ENCODE results near the gene ACSS1.

The ACSS1 gene

DNA sequence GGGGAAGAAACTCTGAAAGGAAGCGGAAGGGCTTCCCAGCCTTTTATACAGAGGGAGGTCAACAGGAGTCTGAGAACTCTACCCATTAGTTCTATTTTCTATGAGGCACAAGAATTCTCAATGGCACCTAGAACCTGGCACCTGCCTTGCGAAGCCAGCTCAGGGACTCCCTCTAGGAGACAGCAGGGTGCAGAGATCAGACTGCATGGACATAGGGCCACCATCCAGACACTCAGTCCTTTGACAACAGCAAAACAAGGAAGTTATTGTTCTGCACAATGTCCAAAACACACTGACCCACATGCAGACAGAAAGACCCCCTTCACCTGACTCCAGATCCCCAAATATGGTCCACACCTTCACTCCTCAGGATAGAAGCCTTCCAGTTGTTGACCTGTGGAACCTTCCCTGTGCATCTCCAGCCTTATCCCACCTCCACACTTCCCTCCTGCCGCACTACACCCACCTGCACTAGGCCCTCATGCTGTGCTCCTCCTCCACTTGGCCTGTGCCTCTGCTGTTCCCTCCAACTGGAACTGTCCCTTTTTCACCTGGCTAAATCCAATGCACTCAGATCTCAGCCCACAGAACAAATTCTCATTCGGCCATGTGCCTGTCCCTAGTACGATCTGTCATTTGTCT lies 27.8 kb downstream of the ACSS1 start:
- Histone ChIP-seq H3K27ac (ENCODE audit: low read depth, low read length) (no peak overlapping the region), H3K14ac (ENCODE audit: low read length) (no peak overlapping the region), H3K36me3 (ENCODE audit: control insufficient read depth in 1 of 2, insufficient read depth in 2 of 2, low read length in 2 of 2) (no peaks in the 10 kb centered on the region), H3K27me3 (ENCODE audit: insufficient read depth, low read length) (no peaks in the 10 kb centered on the region), H3K79me1 (ENCODE audit: low read length) (no peaks in the 10 kb centered on the region), H3K4me1 (ENCODE audit: control insufficient read depth in 1 of 2, insufficient read depth in 2 of 2, low read length in 2 of 2) (no peaks in the 10 kb centered on the region), H4K12ac (ENCODE audit: low read depth, low read length) (no peak overlapping the region), H3K4ac (ENCODE audit: low read depth, low read length) (no peak overlapping the region), H3K9me3 (ENCODE audit: insufficient read depth, low read depth, low read length) (peaks cover 6% of the 10 kb centered on the region), H3K79me2 (ENCODE audit: control insufficient read depth, insufficient read depth, low read length, poor library complexity) (no peaks in the 10 kb centered on the region), H3K18ac (ENCODE audit: low read length) (no peak overlapping the region), H4K91ac (ENCODE audit: low read depth, low read length) (no peak overlapping the region), H3K4me3 (ENCODE audit: low read depth, low read length) (no peak overlapping the region), H3K4me2 (ENCODE audit: low read length) (no peak overlapping the region), H2BK5ac (ENCODE audit: low read depth, low read length, poor library complexity) (no peak overlapping the region), H2BK120ac (ENCODE audit: insufficient read depth, low read length, poor library complexity) (no peak overlapping the region), H2AK5ac (ENCODE audit: low read length) (no peak overlapping the region), H4K8ac (ENCODE audit: low read depth, low read length) (no peak overlapping the region), H2BK12ac (ENCODE audit: low read length) (no peak overlapping the region), H3K23ac (ENCODE audit: low read length) (no peak overlapping the region), H3K9ac (ENCODE audit: low read length) (no peak overlapping the region), H2AFZ (ENCODE audit: insufficient read depth, low read length, poor library complexity) (no peak overlapping the region)
- WGBS (ENCODE audit: extremely low coverage, insufficient coverage, insufficient read length) = no CpG with 5 or more reads among the region's 5 CpGs
- DNase-seq = no peak

DNA sequence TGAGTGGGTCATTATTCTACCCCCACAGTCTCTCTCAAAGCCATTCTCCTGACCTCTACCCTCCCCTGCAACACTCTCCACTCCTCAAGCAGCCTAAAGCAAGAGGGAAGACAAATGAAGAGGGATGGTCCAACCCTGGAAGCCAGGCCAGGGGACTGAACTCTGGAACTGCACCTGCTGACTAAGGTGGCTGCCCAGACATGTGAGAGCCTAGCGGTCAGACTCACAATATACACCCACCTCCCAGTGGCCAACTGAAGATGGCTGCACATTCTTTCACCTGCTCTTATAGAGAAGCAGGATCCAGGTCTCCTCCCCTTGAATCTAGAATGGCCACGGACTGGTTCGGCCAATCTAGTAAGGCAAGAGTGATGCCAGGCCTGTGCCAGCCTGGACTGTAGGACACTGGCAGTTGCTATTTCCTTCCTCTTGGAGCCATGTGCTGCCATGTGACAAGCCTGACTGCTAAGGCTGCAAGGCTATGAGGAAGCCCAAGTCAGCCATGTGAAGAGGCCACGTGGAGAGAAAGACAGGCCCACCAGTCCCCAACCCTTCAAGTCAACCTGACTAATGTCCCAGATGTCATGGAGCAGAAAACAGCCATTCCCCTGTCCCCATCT lies 31.8 kb downstream of the ACSS1 start:
- Histone ChIP-seq H4K8ac (ENCODE audit: low read depth, low read length) (no peak overlapping the region), H3K27ac (ENCODE audit: low read depth, low read length) (no peak overlapping the region), H2AFZ (ENCODE audit: insufficient read depth, low read length, poor library complexity) (no peak overlapping the region), H3K4me3 (ENCODE audit: low read depth, low read length) (no peak overlapping the region), H3K23ac (ENCODE audit: low read length) (no peak overlapping the region), H3K36me3 (ENCODE audit: control insufficient read depth in 1 of 2, insufficient read depth in 2 of 2, low read length in 2 of 2) (no peaks in the 10 kb centered on the region), H2BK5ac (ENCODE audit: low read depth, low read length, poor library complexity) (no peak overlapping the region), H3K14ac (ENCODE audit: low read length) (no peak overlapping the region), H4K12ac (ENCODE audit: low read depth, low read length) (no peak overlapping the region), H3K9me3 (ENCODE audit: insufficient read depth, low read depth, low read length) (peaks cover 4% of the 10 kb centered on the region), H3K18ac (ENCODE audit: low read length) (no peak overlapping the region), H3K9ac (ENCODE audit: low read length) (no peak overlapping the region), H2AK5ac (ENCODE audit: low read length) (no peak overlapping the region), H3K27me3 (ENCODE audit: insufficient read depth, low read length) (no peaks in the 10 kb centered on the region), H2BK120ac (ENCODE audit: insufficient read depth, low read length, poor library complexity) (no peak overlapping the region), H3K4me2 (ENCODE audit: low read length) (no peak overlapping the region), H3K4ac (ENCODE audit: low read depth, low read length) (no peak overlapping the region), H3K4me1 (ENCODE audit: control insufficient read depth in 1 of 2, insufficient read depth in 2 of 2, low read length in 2 of 2) (no peaks in the 10 kb centered on the region), H3K79me2 (ENCODE audit: control insufficient read depth, insufficient read depth, low read length, poor library complexity) (no peaks in the 10 kb centered on the region), H3K79me1 (ENCODE audit: low read length) (no peaks in the 10 kb centered on the region), H2BK12ac (ENCODE audit: low read length) (no peak overlapping the region), H4K91ac (ENCODE audit: low read depth, low read length) (no peak overlapping the region)
- no peak for DNase-seq
- WGBS (ENCODE audit: extremely low coverage, insufficient coverage, insufficient read length) = no CpG with 5 or more reads among the region's 4 CpGs

DNA sequence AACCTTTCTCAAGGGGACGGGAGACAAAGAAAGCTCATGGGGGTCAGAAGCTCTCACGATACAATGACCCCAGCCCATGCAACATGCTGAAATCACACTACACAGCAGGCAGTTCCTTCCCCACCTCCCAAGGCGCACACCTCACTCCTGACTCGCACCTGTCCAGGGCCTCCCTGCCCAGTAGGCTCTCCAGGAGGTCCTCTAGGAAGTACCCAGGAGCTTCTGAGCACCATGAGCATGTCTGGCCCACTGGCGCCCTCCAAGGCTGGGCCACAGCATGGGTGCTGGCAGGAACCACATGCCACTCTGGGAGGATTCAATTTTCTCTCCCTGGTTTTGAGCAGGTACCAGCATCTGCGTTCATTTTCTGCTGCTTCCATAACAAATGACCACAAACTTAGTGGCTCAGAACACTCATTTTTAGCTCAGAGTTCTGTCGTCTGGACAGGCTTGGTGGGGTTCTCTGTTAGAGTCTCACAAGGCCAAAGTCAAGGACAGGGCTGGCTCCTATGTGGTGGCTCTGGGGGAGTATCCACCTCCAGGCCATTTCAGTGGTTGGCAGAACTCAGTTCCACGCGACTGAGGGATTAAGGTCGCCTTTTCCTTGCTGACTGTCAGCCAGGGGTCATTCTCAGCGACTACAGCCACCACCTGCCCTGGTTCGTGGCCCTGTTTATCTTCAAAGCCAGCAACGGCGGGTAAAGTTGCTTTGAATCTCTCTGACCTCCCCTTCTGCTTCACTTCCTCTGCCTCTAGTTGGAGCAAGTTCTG lies 32.7 kb downstream of the ACSS1 start:
- no peaks in the 10 kb centered on the region for H3K4me1 ChIP-seq (ENCODE audit: control insufficient read depth in 1 of 2, insufficient read depth in 2 of 2, low read length in 2 of 2)
- H3K18ac ChIP-seq (ENCODE audit: low read length) = no peak overlapping the region
- no CpG with 5 or more reads among the region's 14 CpGs for WGBS (ENCODE audit: extremely low coverage, insufficient coverage, insufficient read length)
- no peak overlapping the region for H3K4me3 ChIP-seq (ENCODE audit: low read depth, low read length)
- H3K27ac ChIP-seq (ENCODE audit: low read depth, low read length) = no peak overlapping the region
- H4K8ac ChIP-seq (ENCODE audit: low read depth, low read length) = no peak overlapping the region
- H3K4ac ChIP-seq (ENCODE audit: low read depth, low read length) = no peak overlapping the region
- no peak overlapping the region for H2BK12ac ChIP-seq (ENCODE audit: low read length)
- no peaks in the 10 kb centered on the region for H3K79me1 ChIP-seq (ENCODE audit: low read length)
- H2BK5ac ChIP-seq (ENCODE audit: low read depth, low read length, poor library complexity) = no peak overlapping the region
- no peak overlapping the region for H2BK120ac ChIP-seq (ENCODE audit: insufficient read depth, low read length, poor library complexity)
- no peak overlapping the region for H3K4me2 ChIP-seq (ENCODE audit: low read length)
- DNase-seq = no peak
- no peak overlapping the region for H3K9ac ChIP-seq (ENCODE audit: low read length)
- no peak overlapping the region for H2AK5ac ChIP-seq (ENCODE audit: low read length)
- H3K23ac ChIP-seq (ENCODE audit: low read length) = no peak overlapping the region
- peaks cover 2% of the 10 kb centered on the region for H3K9me3 ChIP-seq (ENCODE audit: insufficient read depth, low read depth, low read length)
- no peak overlapping the region for H4K91ac ChIP-seq (ENCODE audit: low read depth, low read length)
- H3K27me3 ChIP-seq (ENCODE audit: insufficient read depth, low read length) = no peaks in the 10 kb centered on the region
- no peaks in the 10 kb centered on the region for H3K79me2 ChIP-seq (ENCODE audit: control insufficient read depth, insufficient read depth, low read length, poor library complexity)
- no peaks in the 10 kb centered on the region for H3K36me3 ChIP-seq (ENCODE audit: control insufficient read depth in 1 of 2, insufficient read depth in 2 of 2, low read length in 2 of 2)
- H4K12ac ChIP-seq (ENCODE audit: low read depth, low read length) = no peak overlapping the region
- H3K14ac ChIP-seq (ENCODE audit: low read length) = no peak overlapping the region
- no peak overlapping the region for H2AFZ ChIP-seq (ENCODE audit: insufficient read depth, low read length, poor library complexity)

DNA sequence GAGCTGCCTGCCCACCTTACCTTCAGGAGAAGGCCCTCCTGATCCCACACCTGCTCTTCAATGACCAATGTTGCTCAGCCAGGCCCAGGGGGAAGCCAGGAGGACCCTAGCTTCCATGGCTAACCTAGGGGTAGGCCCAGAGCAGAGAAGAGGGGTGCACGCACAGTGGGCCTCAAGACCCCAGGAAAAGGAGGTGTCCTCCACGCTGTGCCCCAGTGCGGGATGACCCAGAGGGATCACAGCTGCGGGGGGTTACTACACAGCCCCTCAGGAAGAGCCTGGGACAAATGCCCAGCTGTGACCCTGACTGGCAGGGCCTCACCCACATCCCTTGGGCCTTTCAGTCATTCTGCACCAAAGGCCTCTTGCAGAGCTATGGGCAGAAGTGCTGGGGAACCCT lies 33.8 kb downstream of the ACSS1 start:
- Histone ChIP-seq H4K12ac (ENCODE audit: low read depth, low read length) (no peak overlapping the region), H2AFZ (ENCODE audit: insufficient read depth, low read length, poor library complexity) (no peak overlapping the region), H3K4me3 (ENCODE audit: low read depth, low read length) (peak overlapping the region; percentile 41), H3K9ac (ENCODE audit: low read length) (no peak overlapping the region), H3K4me1 (ENCODE audit: control insufficient read depth in 1 of 2, insufficient read depth in 2 of 2, low read length in 2 of 2) (no peaks in the 10 kb centered on the region), H3K4ac (ENCODE audit: low read depth, low read length) (no peak overlapping the region), H3K27ac (ENCODE audit: low read depth, low read length) (no peak overlapping the region), H3K79me2 (ENCODE audit: control insufficient read depth, insufficient read depth, low read length, poor library complexity) (no peaks in the 10 kb centered on the region), H3K4me2 (ENCODE audit: low read length) (no peak overlapping the region), H3K9me3 (ENCODE audit: insufficient read depth, low read depth, low read length) (peaks cover 1% of the 10 kb centered on the region), H2BK12ac (ENCODE audit: low read length) (no peak overlapping the region), H3K36me3 (ENCODE audit: control insufficient read depth in 1 of 2, insufficient read depth in 2 of 2, low read length in 2 of 2) (no peaks in the 10 kb centered on the region), H4K8ac (ENCODE audit: low read depth, low read length) (no peak overlapping the region), H3K14ac (ENCODE audit: low read length) (no peak overlapping the region), H3K79me1 (ENCODE audit: low read length) (no peaks in the 10 kb centered on the region), H3K23ac (ENCODE audit: low read length) (no peak overlapping the region), H3K27me3 (ENCODE audit: insufficient read depth, low read length) (no peaks in the 10 kb centered on the region), H2AK5ac (ENCODE audit: low read length) (no peak overlapping the region), H2BK120ac (ENCODE audit: insufficient read depth, low read length, poor library complexity) (no peak overlapping the region), H3K18ac (ENCODE audit: low read length) (no peak overlapping the region), H4K91ac (ENCODE audit: low read depth, low read length) (no peak overlapping the region), H2BK5ac (ENCODE audit: low read depth, low read length, poor library complexity) (no peak overlapping the region)
- no peak for DNase-seq
- WGBS (ENCODE audit: extremely low coverage, insufficient coverage, insufficient read length) = no CpG with 5 or more reads among the region's 4 CpGs
